ENCODE measurements around the gene DOCK7.
"Not testable (repeated sequence)": the region's sequence is repeated elsewhere in the genome, so short reads cannot be mapped to it uniquely, and the experiment has no call there.

The DOCK7 gene

GRCh38 chr1:62608905-62609304 lies 79.3 kb downstream of the DOCK7 start:
- no peak for DNase-seq

GRCh38 chr1:62601457-62601856 lies 86.7 kb downstream of the DOCK7 start:
- DNase-seq, result no peak

GRCh38 chr1:62599044-62599443 lies 89.1 kb downstream of the DOCK7 start:
- no peak for DNase-seq

GRCh38 chr1:62597281-62597680 lies 90.9 kb downstream of the DOCK7 start, which contains the start of gene ANGPTL3:
TSS of gene ANGPTL3 (plus strand) at chr1:62597520. CDS start at chr1:62597567, 47 bp downstream.
- DNase-seq, result no peak

GRCh38 chr1:62595647-62596046 lies 92.5 kb downstream of the DOCK7 start:
- no peak for DNase-seq

GRCh38 chr1:62593825-62594394 lies 94.3 kb downstream of the DOCK7 start:
- DNase-seq, result no peak

- DNase-seq, result no peak
Measured at GRCh38 chr1:62590970-62591368, 97.2 kb downstream of the DOCK7 start.

- no peak for DNase-seq
Measured at GRCh38 chr1:62590255-62590969, 97.8 kb downstream of the DOCK7 start.

- peak; percentile 74 for DNase-seq
Measured at GRCh38 chr1:62589321-62589720, 98.9 kb downstream of the DOCK7 start.

- no peak for DNase-seq
Measured at GRCh38 chr1:62588000-62588399, 100.2 kb downstream of the DOCK7 start.

- no peak for DNase-seq
Measured at GRCh38 chr1:62585469-62586155, 102.6 kb downstream of the DOCK7 start.

- DNase-seq, result no peak
Measured at GRCh38 chr1:62573675-62574074, 114.5 kb downstream of the DOCK7 start.

GRCh38 chr1:62572476-62572875 lies 115.7 kb downstream of the DOCK7 start:
- no peak for DNase-seq

GRCh38 chr1:62571517-62571916 lies 116.7 kb downstream of the DOCK7 start:
- not testable (repeated sequence) for DNase-seq

- DNase-seq, result not testable (repeated sequence)
Measured at GRCh38 chr1:62567926-62568325, 120.3 kb downstream of the DOCK7 start.

- DNase-seq, result not testable (repeated sequence)
Measured at GRCh38 chr1:62567182-62567581, 121.0 kb downstream of the DOCK7 start.

GRCh38 chr1:62561306-62561705 lies 126.9 kb downstream of the DOCK7 start:
- DNase-seq, result no peak

GRCh38 chr1:62544570-62544969 lies 143.6 kb downstream of the DOCK7 start:
- DNase-seq, result no peak

GRCh38 chr1:62541048-62541447 lies 147.1 kb downstream of the DOCK7 start:
- no peak for DNase-seq

- DNase-seq, result no peak
Measured at GRCh38 chr1:62539028-62539447, 149.1 kb downstream of the DOCK7 start.

GRCh38 chr1:62536865-62537264 lies 151.3 kb downstream of the DOCK7 start:
- DNase-seq, result no peak

- peak; percentile 28 for DNase-seq
Measured at GRCh38 chr1:62530516-62531154, 157.6 kb downstream of the DOCK7 start.

- DNase-seq, result no peak
Measured at GRCh38 chr1:62529227-62529626, 159.0 kb downstream of the DOCK7 start.

GRCh38 chr1:62528015-62528414 lies 160.2 kb downstream of the DOCK7 start:
- no peak for DNase-seq

Data from fibroblast of skin of right biceps (primary cell).